Nephron progenitor cell (in vitro differentiated cells): ENCODE measurements around the gene TMEM41A.
"Not testable (repeated sequence)": the region's sequence is repeated elsewhere in the genome, so short reads cannot be mapped to it uniquely, and the experiment has no call there.

Source experiments
- DNase-seq: peaks from one replicate; pipeline ENCODE4 v3.0.0; 2021
- H3K27ac Mint-ChIP-seq: 2 replicates; pipeline ENCODE4 v1.8.0; 2021; ENCODE audit warnings: mild to moderate bottlenecking, moderate library complexity, mixed read lengths
- H3K27me3 Mint-ChIP-seq: 2 replicates; pipeline ENCODE4 v1.8.0; 2021; ENCODE audit warnings: mild to moderate bottlenecking, low read depth, mixed read lengths; ENCODE audit not compliant: poor library complexity
- H3K36me3 Mint-ChIP-seq: 2 replicates; pipeline ENCODE4 v1.8.0; 2021; ENCODE audit warnings: low read depth, mixed read lengths
- H3K4me1 Mint-ChIP-seq: 2 replicates; pipeline ENCODE4 v1.8.0; 2021; ENCODE audit warnings: mixed read lengths
- H3K4me3 Mint-ChIP-seq: 2 replicates; pipeline ENCODE4 v1.8.0; 2021; ENCODE audit warnings: mild to moderate bottlenecking, moderate library complexity, mixed read lengths
- H3K9me3 Mint-ChIP-seq: 2 replicates; pipeline ENCODE4 v1.8.0; 2021; ENCODE audit warnings: mild to moderate bottlenecking, moderate library complexity, mixed read lengths
- TF ChIP-seq, protein P1 (sequence below): fragments of 200-600 bp; sonication (generic); IDR thresholded peaks from 2 replicates; pipeline ENCODE4 v1.5.0; 2021; ENCODE audit warnings: antibody characterized with exemption

The TMEM41A gene

GRCh38 chr3:185484296-185484695, 14.5 kb downstream of the TMEM41A start:
- Mint-ChIP-seq H3K27ac (no peak overlapping the region), H3K4me1 (no peaks in the 10 kb centered on the region), H3K27me3 (peaks cover 6% of the 10 kb centered on the region), H3K4me3 (no peak overlapping the region), H3K36me3 (peaks cover 43% of the 10 kb centered on the region), H3K9me3 (no peaks in the 10 kb centered on the region)
- TF ChIP-seq, protein P1, sequence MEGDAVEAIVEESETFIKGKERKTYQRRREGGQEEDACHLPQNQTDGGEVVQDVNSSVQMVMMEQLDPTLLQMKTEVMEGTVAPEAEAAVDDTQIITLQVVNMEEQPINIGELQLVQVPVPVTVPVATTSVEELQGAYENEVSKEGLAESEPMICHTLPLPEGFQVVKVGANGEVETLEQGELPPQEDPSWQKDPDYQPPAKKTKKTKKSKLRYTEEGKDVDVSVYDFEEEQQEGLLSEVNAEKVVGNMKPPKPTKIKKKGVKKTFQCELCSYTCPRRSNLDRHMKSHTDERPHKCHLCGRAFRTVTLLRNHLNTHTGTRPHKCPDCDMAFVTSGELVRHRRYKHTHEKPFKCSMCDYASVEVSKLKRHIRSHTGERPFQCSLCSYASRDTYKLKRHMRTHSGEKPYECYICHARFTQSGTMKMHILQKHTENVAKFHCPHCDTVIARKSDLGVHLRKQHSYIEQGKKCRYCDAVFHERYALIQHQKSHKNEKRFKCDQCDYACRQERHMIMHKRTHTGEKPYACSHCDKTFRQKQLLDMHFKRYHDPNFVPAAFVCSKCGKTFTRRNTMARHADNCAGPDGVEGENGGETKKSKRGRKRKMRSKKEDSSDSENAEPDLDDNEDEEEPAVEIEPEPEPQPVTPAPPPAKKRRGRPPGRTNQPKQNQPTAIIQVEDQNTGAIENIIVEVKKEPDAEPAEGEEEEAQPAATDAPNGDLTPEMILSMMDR = no peak
- no peak for DNase-seq

GRCh38 chr3:185479373-185479945, 19.4 kb downstream of the TMEM41A start:
- no peaks in the 10 kb centered on the region for H3K9me3 Mint-ChIP-seq
- peaks cover 4% of the 10 kb centered on the region for H3K27me3 Mint-ChIP-seq
- TF ChIP-seq, protein P1 = no peak
- no peaks in the 10 kb centered on the region for H3K4me1 Mint-ChIP-seq
- H3K36me3 Mint-ChIP-seq = peaks cover 31% of the 10 kb centered on the region
- no peak overlapping the region for H3K4me3 Mint-ChIP-seq
- DNase-seq = no peak
- H3K27ac Mint-ChIP-seq = no peak overlapping the region

DNA sequence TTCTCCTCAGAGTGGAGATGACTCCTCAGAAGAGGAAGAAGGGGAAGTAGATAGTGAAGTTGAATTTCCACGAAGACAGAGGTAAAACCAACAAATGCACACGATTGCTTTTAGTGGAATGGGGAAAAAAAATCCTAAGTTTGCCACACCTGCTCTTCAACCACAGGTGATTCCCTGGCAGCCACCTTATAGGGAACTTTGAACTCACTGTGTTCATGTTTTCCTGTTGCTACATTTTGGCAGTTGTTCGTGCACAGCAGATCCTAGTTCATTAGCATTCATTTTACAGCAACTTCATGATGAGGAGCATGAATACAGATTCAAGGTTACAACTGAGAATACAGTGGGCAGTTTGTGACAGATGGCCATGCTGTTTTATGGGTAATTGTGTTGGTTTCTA, 21.5 kb downstream of the TMEM41A start:
- peaks cover 34% of the 10 kb centered on the region for H3K36me3 Mint-ChIP-seq
- no peak overlapping the region for H3K27ac Mint-ChIP-seq
- TF ChIP-seq, protein P1 = no peak
- peaks cover 4% of the 10 kb centered on the region for H3K27me3 Mint-ChIP-seq
- H3K4me3 Mint-ChIP-seq = no peak overlapping the region
- H3K4me1 Mint-ChIP-seq = no peaks in the 10 kb centered on the region
- H3K9me3 Mint-ChIP-seq = no peaks in the 10 kb centered on the region
- no peak for DNase-seq

GRCh38 chr3:185474922-185475321, 23.9 kb downstream of the TMEM41A start:
- H3K4me3 Mint-ChIP-seq = not testable (repeated sequence)

DNA sequence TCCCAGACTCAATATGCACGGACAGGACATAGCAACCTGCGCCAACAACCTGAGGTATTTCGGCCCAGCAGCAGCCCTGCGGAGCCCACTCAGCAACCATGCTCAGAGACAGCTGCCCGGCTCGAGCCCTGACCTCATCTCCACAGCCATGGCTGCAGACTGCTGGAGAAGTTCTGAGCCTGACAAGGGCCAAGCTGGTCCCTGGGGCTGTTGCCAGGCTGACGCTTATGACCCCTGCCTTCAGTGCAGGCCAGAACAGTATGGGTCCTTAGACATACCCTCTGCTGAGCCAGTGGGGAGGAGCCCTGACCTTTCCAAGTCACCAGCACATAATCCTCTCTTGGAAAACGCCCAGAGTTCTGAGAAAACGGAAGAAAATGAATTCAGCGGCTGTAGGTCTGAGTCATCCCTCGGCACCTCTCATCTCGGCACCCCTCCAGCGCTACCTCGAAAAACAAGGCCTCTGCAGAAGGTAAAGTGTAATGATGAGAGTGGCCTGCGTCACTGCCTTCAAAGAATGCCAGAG, 25.5 kb downstream of the TMEM41A start:
- TF ChIP-seq, protein P1 = no peak
- Mint-ChIP-seq H3K27me3 (peaks cover 4% of the 10 kb centered on the region), H3K9me3 (no peaks in the 10 kb centered on the region), H3K4me3 (no peak overlapping the region), H3K4me1 (peaks cover 11% of the 10 kb centered on the region), H3K27ac (no peak overlapping the region), H3K36me3 (peaks cover 25% of the 10 kb centered on the region)
- no peak for DNase-seq

More at GRCh38 chr3:185474922-185475321, 23.9 kb downstream of the TMEM41A start:
- DNase-seq, H3K9me3 Mint-ChIP-seq, H3K27me3 Mint-ChIP-seq, H3K27ac Mint-ChIP-seq, H3K4me1 Mint-ChIP-seq: not testable (repeated sequence)
- peaks cover 19% of the 10 kb centered on the region for H3K36me3 Mint-ChIP-seq

- Mint-ChIP-seq H3K4me1 (peaks cover 11% of the 10 kb centered on the region), H3K4me3 (no peak overlapping the region), H3K27ac (no peak overlapping the region), H3K9me3 (no peaks in the 10 kb centered on the region), H3K36me3 (peaks cover 45% of the 10 kb centered on the region), H3K27me3 (no peaks in the 10 kb centered on the region)
- DNase-seq = no peak
- TF ChIP-seq, protein P1 = no peak
These were observed 28.5 kb downstream of the TMEM41A start for GRCh38 chr3:185470323-185470722.
